Tibial artery (tissue), 4 donors: ENCODE measurements around the gene LRFN5.

Experiments used
- DNase-seq, 2 donors: peaks; one replicate each; pipeline ENCODE4 v3.0.0-alpha.2; 2019
- H3K27ac ChIP-seq, 2 donors: fragments of 200-600 bp; sonication (generic) in 1 of 2; 1 replicate in 1 of 2; 2 replicates in 1 of 2; pipeline ENCODE4 v1.5.1; 2018 to 2019; ENCODE audit warnings: mild to moderate bottlenecking in 1 of 2
- H3K27me3 ChIP-seq, 2 donors: fragments of 200-600 bp; sonication (generic) in 1 of 2; one replicate each; pipeline versions ENCODE4 v1.5.1 to v1.6.0; 2016 to 2019
- H3K36me3 ChIP-seq, 3 donors: fragments of 200-600 bp; sonication (generic) in 2 of 3; one replicate each; pipeline ENCODE4 v1.5.1; 2016 to 2019; ENCODE audit warnings: mild to moderate bottlenecking in 2 of 3
- H3K4me1 ChIP-seq, 4 donors: fragments of 200-600 bp; sonication (generic) in 2 of 4; 1 replicate in 3 of 4; 2 replicates in 1 of 4; pipeline ENCODE4 v1.5.1; 2016 to 2019
- H3K4me3 ChIP-seq, 2 donors: fragments of 200-600 bp; sonication (generic) in 1 of 2; 1 replicate in 1 of 2; 2 replicates in 1 of 2; pipeline ENCODE4 v1.5.1; 2018 to 2019; ENCODE audit warnings: mild to moderate bottlenecking in 2 of 2
- H3K9me3 ChIP-seq, 3 donors: fragments of 200-600 bp; sonication (generic) in 1 of 3; one replicate each; pipeline ENCODE4 v1.5.1; 2016 to 2019
- intact Hi-C: fragments of 100-400 bp; cut with DNase I; formaldehyde crosslinking; loops from one replicate; pipeline ENCODE4 v1.15.0; 2023; ENCODE audit warnings: low total_unique reads
- TF ChIP-seq, protein P1 (sequence below), 2 experiments: fragments of 200-600 bp in 1 of 2; fragments of 450-650 bp in 1 of 2; IDR thresholded peaks; one replicate each; pipeline ENCODE4 v1.5.1; 2017 to 2019; ENCODE audit warnings: antibody characterized with exemption in 2 of 2, mild to moderate bottlenecking in 1 of 2, moderate library complexity in 1 of 2

LRFN5 gene

DNA sequence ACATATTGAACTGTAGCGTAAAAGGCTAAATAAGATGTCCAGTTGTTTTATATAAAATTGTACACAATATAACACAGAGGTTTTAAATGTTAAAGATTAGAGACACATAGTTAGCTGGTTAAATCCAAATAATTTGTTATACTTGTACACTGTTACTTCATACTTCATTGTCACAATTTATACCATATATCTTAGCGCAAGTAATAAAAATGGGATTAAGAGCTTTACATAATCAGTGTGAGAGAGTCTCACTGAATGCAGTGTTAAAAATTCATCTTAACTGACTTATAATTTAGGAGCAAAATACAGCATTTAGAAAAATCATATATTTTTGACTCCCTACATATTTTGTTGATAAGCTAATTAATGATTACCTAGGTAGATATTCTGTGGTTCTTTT, 36.1 kb downstream of the LRFN5 start:
- DNase-seq = no peak
- TF ChIP-seq, protein P1, sequence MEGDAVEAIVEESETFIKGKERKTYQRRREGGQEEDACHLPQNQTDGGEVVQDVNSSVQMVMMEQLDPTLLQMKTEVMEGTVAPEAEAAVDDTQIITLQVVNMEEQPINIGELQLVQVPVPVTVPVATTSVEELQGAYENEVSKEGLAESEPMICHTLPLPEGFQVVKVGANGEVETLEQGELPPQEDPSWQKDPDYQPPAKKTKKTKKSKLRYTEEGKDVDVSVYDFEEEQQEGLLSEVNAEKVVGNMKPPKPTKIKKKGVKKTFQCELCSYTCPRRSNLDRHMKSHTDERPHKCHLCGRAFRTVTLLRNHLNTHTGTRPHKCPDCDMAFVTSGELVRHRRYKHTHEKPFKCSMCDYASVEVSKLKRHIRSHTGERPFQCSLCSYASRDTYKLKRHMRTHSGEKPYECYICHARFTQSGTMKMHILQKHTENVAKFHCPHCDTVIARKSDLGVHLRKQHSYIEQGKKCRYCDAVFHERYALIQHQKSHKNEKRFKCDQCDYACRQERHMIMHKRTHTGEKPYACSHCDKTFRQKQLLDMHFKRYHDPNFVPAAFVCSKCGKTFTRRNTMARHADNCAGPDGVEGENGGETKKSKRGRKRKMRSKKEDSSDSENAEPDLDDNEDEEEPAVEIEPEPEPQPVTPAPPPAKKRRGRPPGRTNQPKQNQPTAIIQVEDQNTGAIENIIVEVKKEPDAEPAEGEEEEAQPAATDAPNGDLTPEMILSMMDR (IDR thresholded peaks at IDR 0.05) = no peak
- no peaks in the 10 kb centered on the region for H3K36me3 ChIP-seq
- no peak overlapping the region for H3K27ac ChIP-seq
- intact Hi-C loops = no loop called here
- no peaks in the 10 kb centered on the region for H3K4me1 ChIP-seq
- no peaks in the 10 kb centered on the region for H3K9me3 ChIP-seq
- H3K27me3 ChIP-seq = no peaks in the 10 kb centered on the region
- no peak overlapping the region for H3K4me3 ChIP-seq

DNA sequence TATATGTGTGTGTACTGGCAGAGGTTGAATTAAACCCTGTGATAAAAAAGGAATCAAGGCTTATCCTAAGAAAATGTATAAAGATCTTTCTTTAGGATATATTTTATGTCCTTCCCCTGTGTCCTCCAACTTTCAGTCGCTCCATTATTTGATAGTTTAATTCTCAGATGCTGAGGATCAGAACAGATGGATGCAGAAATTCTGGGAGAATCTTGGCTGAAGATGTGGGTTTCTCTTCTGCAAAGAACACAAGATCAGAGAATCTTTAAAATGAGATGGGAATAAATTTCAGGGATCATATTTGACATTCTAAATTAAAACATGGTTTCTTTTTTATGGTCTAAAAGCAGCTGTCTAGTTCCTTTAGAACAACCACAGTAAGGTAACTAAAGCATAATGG, 37.9 kb downstream of the LRFN5 start:
- H3K27ac ChIP-seq = no peak overlapping the region
- H3K9me3 ChIP-seq = no peaks in the 10 kb centered on the region
- TF ChIP-seq, protein P1 (IDR thresholded peaks at IDR 0.05) = no peak
- intact Hi-C loops = no loop called here
- no peak for DNase-seq
- no peaks in the 10 kb centered on the region for H3K36me3 ChIP-seq
- no peak overlapping the region for H3K4me3 ChIP-seq
- H3K4me1 ChIP-seq = no peaks in the 10 kb centered on the region
- no peaks in the 10 kb centered on the region for H3K27me3 ChIP-seq

DNA sequence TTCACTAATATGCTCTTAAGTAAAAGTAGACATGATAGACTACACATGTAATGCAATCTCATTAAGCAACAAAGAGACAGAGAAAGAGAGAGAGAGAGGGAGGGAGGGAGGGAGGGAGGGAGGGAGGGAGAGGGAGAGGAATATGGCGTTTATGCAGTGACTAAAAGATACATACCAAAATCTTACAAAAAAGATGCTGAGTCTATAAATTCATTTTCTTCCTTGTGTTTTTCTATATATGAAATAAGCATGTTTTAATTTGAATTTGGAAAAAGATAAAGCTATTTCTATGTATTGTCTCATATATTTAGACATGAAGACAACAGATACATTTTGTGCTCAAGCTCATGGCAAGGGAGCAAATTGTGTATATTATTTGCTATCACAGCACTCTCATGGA, 44.1 kb downstream of the LRFN5 start:
- no peak overlapping the region for H3K4me3 ChIP-seq
- H3K9me3 ChIP-seq = no peaks in the 10 kb centered on the region
- H3K36me3 ChIP-seq = no peaks in the 10 kb centered on the region
- H3K27me3 ChIP-seq = no peaks in the 10 kb centered on the region
- H3K4me1 ChIP-seq = no peaks in the 10 kb centered on the region
- TF ChIP-seq, protein P1 (IDR thresholded peaks at IDR 0.05) = no peak
- H3K27ac ChIP-seq = no peak overlapping the region
- intact Hi-C loops = loop anchor here (5.0 kb wide), 1 partner anchor 1311 kb away; no protein-coding TSS in a partner anchor
- DNase-seq = no peak

DNA sequence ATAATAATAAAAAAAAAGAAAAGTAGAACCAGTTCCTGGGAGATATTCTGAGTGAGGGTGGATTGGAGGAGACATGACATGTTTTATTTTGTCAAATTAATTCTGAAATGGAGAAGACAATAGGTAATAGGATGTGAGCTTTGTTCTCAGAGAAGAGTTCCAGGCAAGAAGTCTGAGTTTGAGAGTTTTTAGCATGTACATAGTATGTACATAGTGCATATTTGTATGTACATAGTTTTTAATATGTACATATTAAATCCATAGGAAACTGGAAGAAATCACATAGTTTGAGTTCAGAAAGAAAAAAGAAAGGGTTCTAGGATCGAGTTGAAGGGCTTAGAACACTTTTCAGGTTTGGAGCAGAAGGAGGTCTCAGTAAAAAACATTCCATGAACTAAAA, 47.5 kb downstream of the LRFN5 start:
- Histone ChIP-seq H3K27ac (no peak overlapping the region), H3K36me3 (no peaks in the 10 kb centered on the region), H3K27me3 (no peaks in the 10 kb centered on the region), H3K9me3 (no peaks in the 10 kb centered on the region), H3K4me1 (no peaks in the 10 kb centered on the region), H3K4me3 (no peak overlapping the region)
- DNase-seq = no peak
- TF ChIP-seq, protein P1 (IDR thresholded peaks at IDR 0.05) = no peak
- intact Hi-C loops = loop anchor here (5.0 kb wide), 1 partner anchor 1308 kb away; no protein-coding TSS in a partner anchor

DNA sequence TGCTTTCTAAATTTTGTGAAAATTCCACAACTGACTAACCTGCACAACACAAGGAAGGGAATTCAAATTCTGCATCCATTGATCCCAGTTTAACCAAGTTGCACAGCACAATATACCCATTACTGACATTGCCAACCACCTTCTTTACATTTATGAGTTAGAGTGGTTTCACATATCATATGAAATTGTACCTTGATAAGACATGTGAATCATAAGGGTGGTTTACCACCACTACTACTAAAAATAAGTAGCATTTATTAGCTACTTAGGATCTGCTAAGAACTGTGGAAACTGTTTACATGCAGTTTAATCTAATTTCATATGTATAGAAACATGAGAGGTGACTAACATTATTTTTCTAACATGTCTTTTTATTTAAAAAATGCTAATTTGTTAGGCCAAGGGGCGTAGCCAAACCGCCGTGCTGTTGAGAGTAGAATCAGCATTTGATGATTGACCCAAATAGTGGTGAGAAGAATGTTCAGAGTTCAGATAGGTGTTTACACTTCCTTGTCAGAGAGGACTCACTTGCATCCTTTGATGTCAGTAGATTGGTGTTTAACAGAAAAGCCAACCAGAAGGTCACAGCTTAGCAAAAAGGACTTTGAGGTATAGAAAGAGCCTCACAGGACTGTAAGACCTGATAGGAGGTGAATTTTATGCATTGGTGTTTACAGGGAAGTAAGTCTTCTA, 56.2 kb downstream of the LRFN5 start:
- Histone ChIP-seq H3K27ac (no peak overlapping the region), H3K27me3 (no peaks in the 10 kb centered on the region), H3K4me1 (no peaks in the 10 kb centered on the region), H3K36me3 (no peaks in the 10 kb centered on the region), H3K4me3 (no peak overlapping the region), H3K9me3 (no peaks in the 10 kb centered on the region)
- TF ChIP-seq, protein P1 (IDR thresholded peaks at IDR 0.05) = no peak
- no peak for DNase-seq
- intact Hi-C loops = no loop called here

DNA sequence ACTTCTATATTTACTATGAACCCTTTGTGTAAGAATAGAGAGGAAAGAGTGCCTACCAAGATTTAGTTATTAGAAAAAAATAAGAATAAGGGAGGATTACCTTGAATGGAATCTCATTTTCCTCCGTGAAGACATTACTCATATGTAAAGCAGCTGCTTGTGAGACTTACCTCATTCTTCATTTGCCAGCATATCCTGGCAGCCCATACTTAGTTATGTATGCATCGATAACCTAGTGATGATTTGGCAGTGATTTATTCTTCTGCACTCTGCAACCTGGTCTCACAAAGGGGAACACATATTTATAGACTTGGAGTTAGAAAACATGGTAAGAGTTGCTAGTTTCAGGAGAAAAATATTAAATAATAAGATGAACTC, 56.8 kb downstream of the LRFN5 start:
- no peaks in the 10 kb centered on the region for H3K36me3 ChIP-seq
- no peak for DNase-seq
- H3K27ac ChIP-seq = no peak overlapping the region
- intact Hi-C loops = no loop called here
- no peak overlapping the region for H3K4me3 ChIP-seq
- no peaks in the 10 kb centered on the region for H3K27me3 ChIP-seq
- H3K4me1 ChIP-seq = no peaks in the 10 kb centered on the region
- no peaks in the 10 kb centered on the region for H3K9me3 ChIP-seq
- TF ChIP-seq, protein P1 (IDR thresholded peaks at IDR 0.05) = no peak
